Coronary artery (tissue), 2 donors: ENCODE data around the gene C1QTNF7.
A peak's percentile ranks its signal among the peaks of the same experiment; 100 is the strongest.

ENCODE experiments used
- DNase-seq: peaks from one replicate; pipeline ENCODE4 v3.0.0-alpha.2; 2017; ENCODE audit warnings: low spot score
- H3K27ac ChIP-seq, 2 donors: fragments of 200-600 bp; sonication (generic); one replicate each; pipeline ENCODE4 v1.5.1; 2016 to 2019
- H3K4me3 ChIP-seq: fragments of 200-600 bp; sonication (generic); 2 replicates; pipeline ENCODE4 v1.5.1; 2016; ENCODE audit warnings: mild to moderate bottlenecking, moderate library complexity
- TF ChIP-seq, protein P1 (sequence below): fragments of 200-600 bp; sonication (generic); IDR thresholded peaks from one replicate; pipeline ENCODE4 v1.5.1; 2019; ENCODE audit warnings: antibody characterized with exemption

Gene C1QTNF7

GRCh38 chr4:15470128-15470475 is 42.3 kb downstream of the C1QTNF7 start:
- no peak for DNase-seq
- Histone ChIP-seq H3K4me3 (peak overlapping the region; percentile 74), H3K27ac (peak overlapping the region in 1 of 2 donors; percentile 76)
- TF ChIP-seq, protein P1, sequence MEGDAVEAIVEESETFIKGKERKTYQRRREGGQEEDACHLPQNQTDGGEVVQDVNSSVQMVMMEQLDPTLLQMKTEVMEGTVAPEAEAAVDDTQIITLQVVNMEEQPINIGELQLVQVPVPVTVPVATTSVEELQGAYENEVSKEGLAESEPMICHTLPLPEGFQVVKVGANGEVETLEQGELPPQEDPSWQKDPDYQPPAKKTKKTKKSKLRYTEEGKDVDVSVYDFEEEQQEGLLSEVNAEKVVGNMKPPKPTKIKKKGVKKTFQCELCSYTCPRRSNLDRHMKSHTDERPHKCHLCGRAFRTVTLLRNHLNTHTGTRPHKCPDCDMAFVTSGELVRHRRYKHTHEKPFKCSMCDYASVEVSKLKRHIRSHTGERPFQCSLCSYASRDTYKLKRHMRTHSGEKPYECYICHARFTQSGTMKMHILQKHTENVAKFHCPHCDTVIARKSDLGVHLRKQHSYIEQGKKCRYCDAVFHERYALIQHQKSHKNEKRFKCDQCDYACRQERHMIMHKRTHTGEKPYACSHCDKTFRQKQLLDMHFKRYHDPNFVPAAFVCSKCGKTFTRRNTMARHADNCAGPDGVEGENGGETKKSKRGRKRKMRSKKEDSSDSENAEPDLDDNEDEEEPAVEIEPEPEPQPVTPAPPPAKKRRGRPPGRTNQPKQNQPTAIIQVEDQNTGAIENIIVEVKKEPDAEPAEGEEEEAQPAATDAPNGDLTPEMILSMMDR = no peak

GRCh38 chr4:15476396-15476795 is 48.6 kb downstream of the C1QTNF7 start:
- H3K4me3 ChIP-seq = no peak overlapping the region
- TF ChIP-seq, protein P1 = no peak
- no peak for DNase-seq
- H3K27ac ChIP-seq = no peak overlapping the region

GRCh38 chr4:15478724-15479088 is 50.9 kb downstream of the C1QTNF7 start:
- DNase-seq = no peak
- TF ChIP-seq, protein P1 = peak; percentile 47
- no peak overlapping the region for H3K4me3 ChIP-seq
- H3K27ac ChIP-seq = no peak overlapping the region

DNA sequence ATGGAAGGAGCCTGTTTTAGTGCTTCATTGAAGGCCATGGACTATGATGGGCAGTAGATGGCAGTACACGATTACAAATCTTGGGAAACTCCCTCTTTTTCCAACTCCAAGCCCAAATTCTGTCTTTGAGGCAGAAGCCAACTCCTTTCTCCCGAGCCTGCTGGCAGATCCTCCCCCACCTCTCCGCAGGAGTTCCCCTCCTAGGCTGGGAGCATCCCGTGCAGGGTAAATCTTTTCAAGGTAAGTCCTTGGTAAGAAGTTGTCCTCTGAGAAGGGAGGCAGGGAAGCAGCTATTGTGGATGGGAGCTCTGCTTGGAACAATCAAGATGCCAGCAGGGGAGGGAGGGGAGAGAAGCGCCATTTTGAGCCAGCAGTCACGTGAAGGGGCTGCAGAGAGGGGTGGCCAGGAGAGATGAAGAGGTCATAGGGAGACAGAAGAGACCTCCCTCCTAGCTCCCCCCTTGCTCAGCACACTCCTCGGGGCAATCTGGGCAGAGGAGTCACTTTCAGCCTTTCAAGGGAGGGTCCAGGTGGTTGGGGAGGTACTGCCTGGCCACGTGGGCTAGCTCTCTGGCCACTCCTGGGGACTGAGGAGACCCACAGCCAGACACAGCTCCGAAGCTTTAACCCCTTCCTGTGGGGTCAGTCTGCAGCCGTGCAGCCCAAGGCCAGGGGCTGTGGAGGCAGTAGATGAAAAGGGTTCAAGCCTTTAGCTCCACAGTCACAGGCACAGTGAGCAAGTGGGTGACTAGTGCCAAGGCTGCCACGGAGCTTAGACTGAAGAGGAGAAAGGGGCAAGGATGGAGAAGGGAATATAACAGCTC is 51.5 kb downstream of the C1QTNF7 start:
- H3K4me3 ChIP-seq = peak overlapping the region; percentile 69
- peak; percentile 83 for DNase-seq
- peak overlapping the region; percentile 73 to 82 for H3K27ac ChIP-seq
- TF ChIP-seq, protein P1 = peak; percentile 6

DNA sequence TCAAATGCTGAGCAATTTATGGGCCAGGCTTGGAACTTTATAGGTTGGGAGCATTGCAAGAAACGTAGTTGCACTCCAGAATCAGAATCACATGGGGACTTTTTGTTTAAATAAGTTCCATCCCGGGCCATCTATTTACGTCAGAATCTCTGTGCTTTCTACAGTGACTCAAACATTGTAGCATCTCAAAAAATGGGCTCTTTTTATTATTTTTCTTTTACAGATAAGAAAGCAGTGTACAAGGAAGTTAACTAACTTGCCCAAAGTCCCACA is 52.0 kb downstream of the C1QTNF7 start:
- DNase-seq = no peak
- H3K27ac ChIP-seq = peak overlapping the region; percentile 73 to 82
- H3K4me3 ChIP-seq = peak overlapping the region; percentile 69
- TF ChIP-seq, protein P1 = no peak

DNA sequence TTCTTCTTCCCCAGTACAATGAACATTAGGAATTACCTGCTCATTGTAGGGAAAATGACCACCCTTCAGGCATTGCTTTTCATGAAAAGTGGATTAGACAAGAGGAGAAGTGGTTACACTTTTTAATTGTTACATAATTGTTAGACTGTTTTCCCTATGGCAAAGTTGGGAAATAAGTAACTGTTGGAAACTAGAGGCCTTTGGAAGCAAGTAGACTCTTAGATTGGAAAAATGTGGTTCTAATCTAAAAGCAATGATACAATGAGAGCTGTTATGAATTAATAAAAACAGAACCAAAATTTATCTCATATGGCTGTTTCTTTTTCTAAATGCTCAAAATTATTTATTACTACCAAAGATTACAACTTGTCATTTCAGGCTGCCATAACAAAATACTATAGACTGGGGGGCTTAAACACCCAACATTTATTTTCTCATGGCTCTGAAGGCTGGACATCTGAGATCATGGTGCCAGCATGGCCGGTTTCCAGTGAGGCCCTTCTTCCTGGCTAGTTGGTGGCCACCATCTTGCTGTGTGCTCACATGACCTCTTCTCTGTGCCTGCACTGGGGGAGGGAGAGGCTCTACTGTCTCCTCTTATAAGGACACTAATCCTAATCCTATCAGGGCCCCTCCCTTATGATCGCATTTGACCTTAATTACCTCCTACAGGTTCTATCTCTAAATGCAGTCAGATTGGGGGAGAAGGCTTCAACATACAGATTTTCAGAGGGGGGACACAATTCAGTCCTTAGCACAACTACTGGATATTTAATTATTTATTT is 54.3 kb downstream of the C1QTNF7 start:
- H3K27ac ChIP-seq = peak overlapping the region in 1 of 2 donors; percentile 28
- DNase-seq = no peak
- TF ChIP-seq, protein P1 = no peak
- H3K4me3 ChIP-seq = no peak overlapping the region

GRCh38 chr4:15482842-15483241 is 55.0 kb downstream of the C1QTNF7 start:
- Histone ChIP-seq H3K4me3 (no peak overlapping the region), H3K27ac (no peak overlapping the region)
- TF ChIP-seq, protein P1 = no peak
- DNase-seq = no peak
